ENCODE measurements around the gene SKI. TPM values are rescaled to one million over a fixed set of nuclear protein-coding genes. Genes with fewer than 3 reads are reported as not detected.
"Not testable (repeated sequence)": the region's sequence is repeated elsewhere in the genome, so short reads cannot be mapped to it uniquely, and the experiment has no call there.

The SKI gene
- total RNA-seq, 1 donor from 2014 or later = 132 TPM

- H3K27ac Mint-ChIP-seq (ENCODE audit: unreplicated experiment) = peak overlapping the region; percentile 61
- no peak for TF ChIP-seq CTCF (IDR thresholded peaks at IDR 0.05)
- no peak for DNase-seq (ENCODE audit: extremely low spot score, unreplicated experiment)
- H3K36me3 Mint-ChIP-seq (ENCODE audit: unreplicated experiment) = no peaks in the 10 kb centered on the region
- no peaks in the 10 kb centered on the region for H3K9me3 Mint-ChIP-seq (ENCODE audit: unreplicated experiment)
- peaks cover 50% of the 10 kb centered on the region for H3K4me1 Mint-ChIP-seq (ENCODE audit: unreplicated experiment)
- no peaks in the 10 kb centered on the region for H3K27me3 Mint-ChIP-seq (ENCODE audit: unreplicated experiment)
- no peak overlapping the region for H3K4me3 Mint-ChIP-seq (ENCODE audit: unreplicated experiment)
These were observed 64.8 kb downstream of the SKI start for GRCh38 chr1:2292725-2293450.

- no peak for TF ChIP-seq CTCF (IDR thresholded peaks at IDR 0.05)
- DNase-seq (ENCODE audit: extremely low spot score, unreplicated experiment) = no peak
- Mint-ChIP-seq H3K36me3 (ENCODE audit: unreplicated experiment) (no peaks in the 10 kb centered on the region), H3K4me1 (ENCODE audit: unreplicated experiment) (peaks cover 48% of the 10 kb centered on the region), H3K27me3 (ENCODE audit: unreplicated experiment) (no peaks in the 10 kb centered on the region), H3K9me3 (ENCODE audit: unreplicated experiment) (no peaks in the 10 kb centered on the region), H3K4me3 (ENCODE audit: unreplicated experiment) (no peak overlapping the region), H3K27ac (ENCODE audit: unreplicated experiment) (peak overlapping the region; percentile 68)
These were observed 66.1 kb downstream of the SKI start for GRCh38 chr1:2294033-2294724.

DNA sequence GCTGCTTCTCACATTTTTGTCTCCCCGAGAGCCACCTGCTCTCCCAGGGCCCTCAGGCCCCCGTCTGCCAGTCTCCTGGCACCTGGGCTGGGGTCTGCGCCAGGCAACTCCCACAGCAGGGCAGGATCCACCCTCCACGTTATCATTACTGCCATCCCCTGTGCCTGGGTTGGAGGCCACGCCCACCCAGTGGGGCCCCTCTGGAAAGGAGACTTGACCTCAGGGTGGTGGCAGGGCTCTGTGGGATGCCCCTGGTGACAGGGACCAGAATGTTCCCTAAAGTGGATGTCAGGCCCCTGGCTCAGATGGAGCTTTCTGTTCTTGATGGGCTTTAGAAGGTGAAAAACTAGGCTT lies 66.6 kb downstream of the SKI start:
- peaks cover 49% of the 10 kb centered on the region for H3K4me1 Mint-ChIP-seq (ENCODE audit: unreplicated experiment)
- DNase-seq (ENCODE audit: extremely low spot score, unreplicated experiment) = no peak
- H3K9me3 Mint-ChIP-seq (ENCODE audit: unreplicated experiment) = no peaks in the 10 kb centered on the region
- no peaks in the 10 kb centered on the region for H3K36me3 Mint-ChIP-seq (ENCODE audit: unreplicated experiment)
- TF ChIP-seq CTCF (IDR thresholded peaks at IDR 0.05) = no peak
- no peak overlapping the region for H3K27ac Mint-ChIP-seq (ENCODE audit: unreplicated experiment)
- H3K27me3 Mint-ChIP-seq (ENCODE audit: unreplicated experiment) = no peaks in the 10 kb centered on the region
- H3K4me3 Mint-ChIP-seq (ENCODE audit: unreplicated experiment) = no peak overlapping the region

DNA sequence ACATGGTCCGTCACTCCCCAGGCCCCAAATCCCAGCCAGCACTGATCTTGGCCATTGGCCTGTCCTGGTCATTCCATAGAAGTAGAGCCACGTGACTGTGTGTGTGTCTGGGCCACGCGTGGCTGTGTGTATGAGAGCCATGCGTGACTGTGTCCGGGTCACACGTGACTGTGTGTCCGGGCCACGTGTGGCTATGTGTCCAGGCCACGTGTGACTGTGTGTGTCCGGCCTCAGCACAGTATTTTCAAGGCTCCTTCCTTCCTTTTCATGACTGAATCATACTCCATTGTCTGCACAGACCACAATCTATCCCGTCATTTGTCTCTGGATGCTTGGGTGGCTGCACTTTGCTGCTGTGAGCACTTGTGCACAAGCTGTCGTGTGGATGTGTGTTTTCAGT lies 67.4 kb downstream of the SKI start:
- Mint-ChIP-seq H3K4me3 (ENCODE audit: unreplicated experiment) (no peak overlapping the region), H3K4me1 (ENCODE audit: unreplicated experiment) (peaks cover 46% of the 10 kb centered on the region), H3K9me3 (ENCODE audit: unreplicated experiment) (no peaks in the 10 kb centered on the region), H3K36me3 (ENCODE audit: unreplicated experiment) (no peaks in the 10 kb centered on the region), H3K27me3 (ENCODE audit: unreplicated experiment) (no peaks in the 10 kb centered on the region), H3K27ac (ENCODE audit: unreplicated experiment) (no peak overlapping the region)
- TF ChIP-seq CTCF (IDR thresholded peaks at IDR 0.05) = no peak
- DNase-seq (ENCODE audit: extremely low spot score, unreplicated experiment) = no peak

- not testable (repeated sequence) for H3K4me3 Mint-ChIP-seq (ENCODE audit: unreplicated experiment); H3K9me3 Mint-ChIP-seq (ENCODE audit: unreplicated experiment); H3K27me3 Mint-ChIP-seq (ENCODE audit: unreplicated experiment); DNase-seq (ENCODE audit: extremely low spot score, unreplicated experiment); H3K36me3 Mint-ChIP-seq (ENCODE audit: unreplicated experiment)
- Mint-ChIP-seq H3K27ac (ENCODE audit: unreplicated experiment) (peak overlapping the region; percentile 53), H3K4me1 (ENCODE audit: unreplicated experiment) (peaks cover 45% of the 10 kb centered on the region)
These were observed 68.1 kb downstream of the SKI start for GRCh38 chr1:2296211-2296610.

All from osteocyte (in vitro differentiated cells).